Activated CD4-positive, alpha-beta memory T cell treated with anti-CD3 and anti-CD28 coated beads, Interleukin-2, amount 10 ng/mL, durations not matched to agents 7 days and 5 days (primary cell): ENCODE results near the gene RGS6. TPM values are rescaled to one million over a fixed set of nuclear protein-coding genes. Genes with fewer than 3 reads are reported as not detected.

ENCODE experiments used
- CTCF ChIA-PET: fragments of 350-600 bp; sonication (Branson Sonifier 250); formaldehyde crosslinking; loops from one replicate; lab custom pipeline; 2021; ENCODE audit warnings: antibody characterized with exemption, inconsistent platforms; lab: Charles Lee
- POLR2A ChIA-PET: fragments of 350-600 bp; sonication (Branson Sonifier 250); formaldehyde crosslinking; loops from one replicate; lab custom pipeline; 2021; ENCODE audit warnings: antibody characterized with exemption; lab: Charles Lee
- DNase-seq: peaks from one replicate; pipeline ENCODE4 v3.0.0-alpha.2; 2020
- H3K27ac Mint-ChIP-seq: one replicate; pipeline ENCODE4 v1.8.0; 2021; ENCODE audit warnings: mild to moderate bottlenecking, mixed read lengths
- H3K27me3 Mint-ChIP-seq: one replicate; pipeline ENCODE4 v1.8.0; 2021; ENCODE audit warnings: mixed read lengths
- H3K36me3 Mint-ChIP-seq: one replicate; pipeline ENCODE4 v1.8.0; 2021; ENCODE audit warnings: low read depth, mixed read lengths
- H3K4me1 Mint-ChIP-seq: one replicate; pipeline ENCODE4 v1.8.0; 2021; ENCODE audit warnings: mixed read lengths
- H3K4me3 Mint-ChIP-seq: one replicate; pipeline ENCODE4 v1.8.0; 2021; ENCODE audit warnings: mild to moderate bottlenecking, mixed read lengths
- H3K9me3 Mint-ChIP-seq: one replicate; pipeline ENCODE4 v1.8.0; 2021; ENCODE audit warnings: mixed read lengths
- total RNA-seq, 2 experiments: library from RNA; stranded (reverse); gene quantifications; one replicate each; pipeline ENCODE4 v1.2.3, GENCODE V29; 2021

The RGS6 gene
- total RNA-seq, 2 experiments from 2014 or later: 2.0 to 3.1 TPM

- Mint-ChIP-seq H3K9me3 (no peaks in the 10 kb centered on the region), H3K4me1 (peaks cover 1% of the 10 kb centered on the region), H3K27ac (no peak overlapping the region), H3K4me3 (no peak overlapping the region), H3K36me3 (no peaks in the 10 kb centered on the region), H3K27me3 (peaks cover 52% of the 10 kb centered on the region)
- CTCF ChIA-PET: no interaction called here
- DNase-seq: peak; percentile 10
- POLR2A ChIA-PET: no interaction called here
Measured at GRCh38 chr14:72605096-72605920, 673.1 kb downstream of the RGS6 start.

DNA sequence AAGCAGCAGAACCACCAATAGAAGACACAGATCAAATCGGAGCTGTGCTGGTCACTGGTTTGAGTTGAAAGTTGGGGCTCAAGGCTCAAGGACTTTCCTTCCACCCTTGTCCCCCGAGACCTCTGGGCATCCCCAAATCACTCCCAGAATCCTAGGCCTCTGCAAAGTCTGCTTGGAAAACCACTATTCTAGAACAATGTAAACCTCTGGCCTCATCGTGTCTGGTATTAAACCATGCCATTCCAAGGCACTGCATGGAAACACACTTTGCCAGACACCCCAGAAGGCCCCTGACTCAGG lies 673.6 kb downstream of the RGS6 start:
- no peaks in the 10 kb centered on the region for H3K9me3 Mint-ChIP-seq
- CTCF ChIA-PET: no interaction called here
- H3K36me3 Mint-ChIP-seq: no peaks in the 10 kb centered on the region
- POLR2A ChIA-PET: no interaction called here
- peaks cover 50% of the 10 kb centered on the region for H3K27me3 Mint-ChIP-seq
- H3K27ac Mint-ChIP-seq: no peak overlapping the region
- DNase-seq: peak; percentile 2
- H3K4me1 Mint-ChIP-seq: peaks cover 1% of the 10 kb centered on the region
- no peak overlapping the region for H3K4me3 Mint-ChIP-seq

GRCh38 chr14:72606879-72607278 lies 674.6 kb downstream of the RGS6 start:
- no peaks in the 10 kb centered on the region for H3K36me3 Mint-ChIP-seq
- ChIA-PET POLR2A (interaction anchor here (0.5 kb wide), 1 partner anchor 12 kb away, joined by 3 read pairs; no protein-coding TSS in a partner anchor), CTCF (no interaction called here)
- peaks cover 48% of the 10 kb centered on the region for H3K27me3 Mint-ChIP-seq
- no peak for DNase-seq
- no peak overlapping the region for H3K4me3 Mint-ChIP-seq
- H3K27ac Mint-ChIP-seq: no peak overlapping the region
- no peaks in the 10 kb centered on the region for H3K9me3 Mint-ChIP-seq
- H3K4me1 Mint-ChIP-seq: peaks cover 1% of the 10 kb centered on the region

GRCh38 chr14:72607386-72608130 lies 675.3 kb downstream of the RGS6 start:
- H3K4me1 Mint-ChIP-seq: peaks cover 1% of the 10 kb centered on the region
- peak; percentile 8 for DNase-seq
- POLR2A ChIA-PET: interaction anchor here (0.5 kb wide), 1 partner anchor 13 kb away, joined by 3 read pairs; no protein-coding TSS in a partner anchor
- CTCF ChIA-PET: no interaction called here
- no peaks in the 10 kb centered on the region for H3K9me3 Mint-ChIP-seq
- H3K4me3 Mint-ChIP-seq: no peak overlapping the region
- no peak overlapping the region for H3K27ac Mint-ChIP-seq
- peaks cover 50% of the 10 kb centered on the region for H3K27me3 Mint-ChIP-seq
- H3K36me3 Mint-ChIP-seq: no peaks in the 10 kb centered on the region

GRCh38 chr14:72608391-72609204 lies 676.4 kb downstream of the RGS6 start:
- ChIA-PET POLR2A (no interaction called here), CTCF (no interaction called here)
- Mint-ChIP-seq H3K27ac (no peak overlapping the region), H3K4me3 (no peak overlapping the region), H3K36me3 (no peaks in the 10 kb centered on the region), H3K4me1 (peaks cover 1% of the 10 kb centered on the region), H3K27me3 (peaks cover 47% of the 10 kb centered on the region), H3K9me3 (no peaks in the 10 kb centered on the region)
- peak; percentile 14 for DNase-seq

DNA sequence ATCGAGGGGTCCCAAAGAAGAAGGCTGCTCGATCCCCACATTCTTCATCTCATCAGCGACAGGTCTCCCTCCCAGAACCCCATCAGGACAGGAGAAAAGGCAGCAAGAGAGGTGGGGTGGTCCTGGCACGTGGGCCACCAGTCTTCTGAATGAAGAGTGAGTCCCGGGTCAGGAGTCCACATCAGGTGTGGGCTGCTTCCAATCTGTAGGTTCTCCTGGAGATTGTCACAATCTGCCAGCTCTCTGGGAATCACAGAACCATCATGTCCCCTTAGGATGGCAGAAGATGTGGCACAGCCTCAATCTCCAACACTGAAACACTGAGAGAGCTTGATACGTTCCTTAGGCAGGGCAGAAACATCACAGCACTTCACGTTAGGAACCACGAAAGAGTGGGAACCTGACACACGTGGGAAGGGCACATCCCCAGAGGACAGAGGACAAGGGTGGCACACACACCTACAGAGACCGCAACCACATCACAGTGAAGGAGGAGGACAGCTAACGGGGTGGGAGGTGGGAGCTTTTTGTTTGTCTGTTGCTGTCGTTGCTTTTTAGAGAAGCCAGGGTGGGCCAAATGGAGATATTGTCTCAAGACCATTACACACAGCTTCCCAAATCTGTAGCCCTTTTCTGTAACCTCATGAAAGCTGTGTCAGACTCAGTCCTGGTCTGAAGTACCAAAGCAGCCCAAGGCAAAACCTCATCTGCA lies 677.1 kb downstream of the RGS6 start:
- Mint-ChIP-seq H3K4me1 (peaks cover 1% of the 10 kb centered on the region), H3K4me3 (no peak overlapping the region), H3K27me3 (peaks cover 42% of the 10 kb centered on the region), H3K9me3 (no peaks in the 10 kb centered on the region), H3K36me3 (no peaks in the 10 kb centered on the region), H3K27ac (no peak overlapping the region)
- DNase-seq: peak; percentile 15
- POLR2A ChIA-PET: no interaction called here
- CTCF ChIA-PET: no interaction called here

- Mint-ChIP-seq H3K4me1 (peaks cover 2% of the 10 kb centered on the region), H3K27me3 (peaks cover 41% of the 10 kb centered on the region), H3K4me3 (no peak overlapping the region), H3K36me3 (no peaks in the 10 kb centered on the region), H3K9me3 (no peaks in the 10 kb centered on the region), H3K27ac (no peak overlapping the region)
- ChIA-PET CTCF (no interaction called here), POLR2A (no interaction called here)
- DNase-seq: peak; percentile 10
Measured at GRCh38 chr14:72610096-72610830, 678.0 kb downstream of the RGS6 start.

DNA sequence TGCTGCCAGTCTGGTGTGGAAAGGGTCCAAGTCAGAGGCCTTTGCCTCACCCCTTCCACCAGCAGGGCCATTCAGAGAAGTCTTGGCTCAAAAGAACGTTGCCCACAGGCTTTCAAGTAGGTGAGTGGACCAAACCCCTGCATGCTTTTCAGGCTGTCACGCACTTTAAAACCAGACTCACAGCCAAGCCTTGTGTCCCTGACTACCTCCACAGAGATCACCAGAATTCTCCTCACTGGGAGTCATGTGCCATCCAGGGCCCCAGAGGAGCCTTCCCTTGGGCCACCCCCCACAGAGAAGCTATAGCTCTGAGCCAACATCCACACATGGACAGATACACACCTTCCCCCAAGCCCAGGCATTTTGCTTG lies 678.6 kb downstream of the RGS6 start:
- CTCF ChIA-PET: no interaction called here
- no peaks in the 10 kb centered on the region for H3K36me3 Mint-ChIP-seq

GRCh38 chr14:72611506-72611905 lies 679.3 kb downstream of the RGS6 start:
- H3K4me1 Mint-ChIP-seq: peaks cover 7% of the 10 kb centered on the region

More for the DNA sequence above, 678.6 kb downstream of the RGS6 start:
- peaks cover 6% of the 10 kb centered on the region for H3K4me1 Mint-ChIP-seq
- DNase-seq: peak; percentile 12
- H3K27me3 Mint-ChIP-seq: peaks cover 41% of the 10 kb centered on the region
- H3K27ac Mint-ChIP-seq: no peak overlapping the region
- POLR2A ChIA-PET: no interaction called here
- H3K9me3 Mint-ChIP-seq: no peaks in the 10 kb centered on the region
- no peak overlapping the region for H3K4me3 Mint-ChIP-seq

GRCh38 chr14:72612041-72612440 lies 679.8 kb downstream of the RGS6 start:
- ChIA-PET CTCF (no interaction called here), POLR2A (no interaction called here)
- no peaks in the 10 kb centered on the region for H3K36me3 Mint-ChIP-seq
- H3K4me1 Mint-ChIP-seq: peaks cover 7% of the 10 kb centered on the region
- H3K4me3 Mint-ChIP-seq: no peak overlapping the region
- H3K27ac Mint-ChIP-seq: no peak overlapping the region
- H3K27me3 Mint-ChIP-seq: peaks cover 41% of the 10 kb centered on the region
- H3K9me3 Mint-ChIP-seq: no peaks in the 10 kb centered on the region
- DNase-seq: peak; percentile 5

More at GRCh38 chr14:72611506-72611905, 679.3 kb downstream of the RGS6 start:
- Mint-ChIP-seq H3K4me3 (no peak overlapping the region), H3K27me3 (peaks cover 45% of the 10 kb centered on the region), H3K27ac (no peak overlapping the region), H3K9me3 (no peaks in the 10 kb centered on the region), H3K36me3 (no peaks in the 10 kb centered on the region)
- DNase-seq: peak; percentile 13
- ChIA-PET POLR2A (no interaction called here), CTCF (no interaction called here)

- peak; percentile 15 for DNase-seq
- peaks cover 5% of the 10 kb centered on the region for H3K4me1 Mint-ChIP-seq
- peaks cover 34% of the 10 kb centered on the region for H3K27me3 Mint-ChIP-seq
- POLR2A ChIA-PET: interaction anchor here (1.4 kb wide), 1 partner anchor 19 kb away, joined by 4 read pairs; no protein-coding TSS in a partner anchor
- no peak overlapping the region for H3K4me3 Mint-ChIP-seq
- H3K36me3 Mint-ChIP-seq: no peaks in the 10 kb centered on the region
- H3K27ac Mint-ChIP-seq: no peak overlapping the region
- CTCF ChIA-PET: no interaction called here
- no peaks in the 10 kb centered on the region for H3K9me3 Mint-ChIP-seq
Measured at GRCh38 chr14:72613231-72613974, 681.2 kb downstream of the RGS6 start.
